Calu3 (cell line): ENCODE results near the gene SRRM5. TPM values are rescaled to one million over a fixed set of nuclear protein-coding genes. Genes with fewer than 3 reads are reported as not detected.
"Not testable (repeated sequence)": the region's sequence is repeated elsewhere in the genome, so short reads cannot be mapped to it uniquely, and the experiment has no call there.

Experiments used
- BruUV-seq: library from RNA; stranded (reverse); fragments of 400-500 nt; replicated peaks from 2 replicates; lab custom pipeline; 2021; lab: Mats Ljungman, UMichigan
- CTCF ChIA-PET: fragments of 300-600 bp; sonication (Branson Sonifier 250); formaldehyde crosslinking; loops from one replicate; lab custom pipeline; 2022; ENCODE audit warnings: antibody characterized with exemption; lab: Charles Lee
- DNase-seq: peaks from one replicate; pipeline ENCODE4 v3.0.0; 2022
- H3K27ac Mint-ChIP-seq: one replicate; pipeline ENCODE4 v1.8.0; 2022; ENCODE audit warnings: mixed read lengths; ENCODE audit not compliant: unreplicated experiment
- H3K27me3 Mint-ChIP-seq: one replicate; pipeline ENCODE4 v1.8.0; 2022; ENCODE audit warnings: mixed read lengths; ENCODE audit not compliant: unreplicated experiment
- H3K36me3 Mint-ChIP-seq: one replicate; pipeline ENCODE4 v1.8.0; 2022; ENCODE audit warnings: mild to moderate bottlenecking, moderate library complexity, mixed read lengths; ENCODE audit not compliant: insufficient read depth, unreplicated experiment
- H3K4me1 Mint-ChIP-seq: one replicate; pipeline ENCODE4 v1.8.0; 2022; ENCODE audit warnings: mild to moderate bottlenecking, low read depth, mixed read lengths; ENCODE audit not compliant: unreplicated experiment
- H3K4me3 Mint-ChIP-seq: one replicate; pipeline ENCODE4 v1.8.0; 2022; ENCODE audit warnings: mild to moderate bottlenecking, low read depth, moderate library complexity, mixed read lengths; ENCODE audit not compliant: unreplicated experiment
- H3K9me3 Mint-ChIP-seq: one replicate; pipeline ENCODE4 v1.8.0; 2022; ENCODE audit warnings: low read depth, mixed read lengths; ENCODE audit not compliant: unreplicated experiment
- CTCF ChIP-seq: fragments of 200-600 bp; IDR thresholded peaks from one replicate; pipeline ENCODE4 v1.8.0; 2022; ENCODE audit warnings: antibody characterized with exemption; ENCODE audit not compliant: unreplicated experiment
- intact Hi-C: fragments of 100-400 bp; cut with micrococcal nuclease; formaldehyde crosslinking; loops from one replicate; pipeline ENCODE4 v1.10.0; 2022; ENCODE audit not compliant: unreplicated experiment
- total RNA-seq: library from RNA; stranded (reverse); gene quantifications from 2 replicates; pipeline ENCODE4 v1.2.3, GENCODE V29; 2022

Gene SRRM5
- total RNA-seq, 1 experiment from 2014 or later = 1.9 TPM

DNA sequence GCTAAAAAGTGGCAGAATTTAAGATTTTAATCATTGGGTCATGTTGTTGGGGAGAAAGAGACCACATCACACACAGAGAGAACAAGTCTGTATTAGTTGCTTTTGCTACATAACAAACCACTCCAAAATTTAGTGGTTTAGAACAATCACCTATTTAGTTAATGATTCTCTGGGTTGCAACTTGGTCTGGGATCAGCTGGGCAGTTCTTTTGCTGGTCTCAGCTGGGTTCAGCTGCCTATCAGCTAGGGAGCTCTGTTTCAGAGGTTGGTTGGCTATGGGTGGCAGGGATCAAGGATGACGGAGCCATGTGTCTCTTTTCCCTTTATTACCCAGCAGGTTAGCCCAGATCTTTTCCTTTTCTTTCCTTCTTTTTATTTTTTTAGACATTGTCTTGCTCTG is 27.4 kb upstream of the SRRM5 start:
- Mint-ChIP-seq H3K4me3 (no peak overlapping the region), H3K9me3 (no peaks in the 10 kb centered on the region), H3K27me3 (no peaks in the 10 kb centered on the region), H3K36me3 (peaks cover 7% of the 10 kb centered on the region), H3K27ac (no peak overlapping the region), H3K4me1 (peaks cover 10% of the 10 kb centered on the region)
- no TSS peak for BruUV-seq
- intact Hi-C loops = no loop called here
- no peak for DNase-seq
- TF ChIP-seq CTCF = no peak
- CTCF ChIA-PET = interaction anchor here (0.5 to 0.9 kb wide), 3 partner anchors 11 to 884 kb away, joined by 3 to 5 read pairs (median 4); partner anchors contain the start of gene IRGQ

GRCh38 chr19:43586346-43586745 is 25.5 kb upstream of the SRRM5 start:
- Mint-ChIP-seq H3K4me3 (no peak overlapping the region), H3K4me1 (peaks cover 10% of the 10 kb centered on the region), H3K36me3 (peaks cover 17% of the 10 kb centered on the region), H3K9me3 (no peaks in the 10 kb centered on the region), H3K27me3 (no peaks in the 10 kb centered on the region), H3K27ac (no peak overlapping the region)
- CTCF ChIA-PET = no interaction called here
- no peak for DNase-seq
- intact Hi-C loops = no loop called here
- BruUV-seq = no TSS peak
- TF ChIP-seq CTCF = no peak

DNA sequence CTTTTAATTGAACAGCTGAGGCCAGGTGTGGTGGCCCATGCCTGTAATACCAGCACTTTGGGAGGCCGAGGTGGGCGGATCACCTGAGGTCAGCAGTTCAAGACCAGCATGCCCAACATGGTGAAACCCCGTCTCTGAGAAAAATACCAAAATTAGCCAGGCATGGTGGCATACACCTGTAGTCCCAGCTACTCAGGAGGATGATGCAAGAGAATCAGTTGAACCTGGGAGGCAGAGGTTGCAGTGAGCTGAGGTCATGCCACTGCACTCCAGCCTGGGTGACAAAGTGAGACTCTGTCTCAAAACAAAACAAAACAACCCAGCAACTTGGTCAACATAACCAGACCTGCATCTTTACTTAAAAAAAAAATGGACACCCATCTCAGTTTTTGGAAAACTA is 24.9 kb upstream of the SRRM5 start:
- H3K9me3 Mint-ChIP-seq, intact Hi-C loops, H3K27me3 Mint-ChIP-seq, H3K27ac Mint-ChIP-seq, BruUV-seq, DNase-seq, H3K4me3 Mint-ChIP-seq, CTCF ChIA-PET: not testable (repeated sequence)
- Mint-ChIP-seq H3K36me3 (peaks cover 21% of the 10 kb centered on the region), H3K4me1 (peaks cover 10% of the 10 kb centered on the region)

DNA sequence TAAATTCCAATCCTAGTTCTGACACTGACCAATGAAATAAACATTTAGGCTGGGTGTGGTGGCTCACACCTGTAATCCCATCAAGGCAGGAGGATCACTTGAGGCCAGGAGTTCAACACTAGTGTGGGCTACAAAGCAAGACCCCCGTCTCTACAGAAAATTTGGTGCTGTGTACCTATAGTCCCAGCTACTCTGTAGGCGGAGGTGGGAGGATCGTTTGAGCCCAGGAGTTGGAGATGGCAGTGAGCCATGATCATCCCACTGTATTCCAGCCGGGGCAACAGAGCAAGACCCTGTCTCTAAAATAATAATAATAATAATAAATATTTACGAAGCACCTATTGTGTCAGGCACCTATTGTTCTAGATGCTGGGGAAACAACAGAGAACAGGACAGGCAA is 22.6 kb upstream of the SRRM5 start:
- peaks cover 35% of the 10 kb centered on the region for H3K36me3 Mint-ChIP-seq
- H3K27ac Mint-ChIP-seq = no peak overlapping the region
- CTCF ChIA-PET = interaction anchor here (0.6 kb wide), 1 partner anchor 31 kb away, joined by 4 read pairs; no protein-coding TSS in a partner anchor
- peaks cover 17% of the 10 kb centered on the region for H3K4me1 Mint-ChIP-seq
- no peak for DNase-seq
- no peak overlapping the region for H3K4me3 Mint-ChIP-seq
- intact Hi-C loops = no loop called here
- TF ChIP-seq CTCF = no peak
- no peaks in the 10 kb centered on the region for H3K27me3 Mint-ChIP-seq
- H3K9me3 Mint-ChIP-seq = no peaks in the 10 kb centered on the region
- BruUV-seq = no TSS peak

GRCh38 chr19:43589678-43590077 is 22.2 kb upstream of the SRRM5 start:
- Mint-ChIP-seq H3K27me3 (no peaks in the 10 kb centered on the region), H3K36me3 (peaks cover 37% of the 10 kb centered on the region), H3K4me3 (no peak overlapping the region), H3K4me1 (peaks cover 13% of the 10 kb centered on the region), H3K9me3 (no peaks in the 10 kb centered on the region), H3K27ac (no peak overlapping the region)
- CTCF ChIA-PET = interaction anchor here (0.6 kb wide), 1 partner anchor 31 kb away, joined by 4 read pairs; no protein-coding TSS in a partner anchor
- intact Hi-C loops = no loop called here
- no peak for DNase-seq
- TF ChIP-seq CTCF = no peak
- BruUV-seq = no TSS peak
